ENCODE measurements around the gene ALPG. TPM values are rescaled to one million over a fixed set of nuclear protein-coding genes. Genes with fewer than 3 reads are reported as not detected.
"Not testable (repeated sequence)": the region's sequence is repeated elsewhere in the genome, so short reads cannot be mapped to it uniquely, and the experiment has no call there.

ALPG gene
- not detected for total RNA-seq

- Histone ChIP-seq H3K27ac (no peak within 1 kb of the TSS), H3K4me3 (no peak within 1 kb of the TSS), H3K4me1 (ENCODE audit: control insufficient read depth in 1 of 2, low read depth in 2 of 2) (no peaks in the 10 kb centered on the region), H3K27me3 (replicated peaks; ENCODE audit: insufficient read depth) (no peaks in the 10 kb centered on the region), H3K9me3 (no peaks in the 10 kb centered on the region), H3K36me3 (no peaks in the 10 kb centered on the region)
- DNase-seq (ENCODE audit: low spot score) (no peak), ATAC-seq (ENCODE audit: insufficient number of reproducible peaks, low FRiP score, low read depth) (no peak)
- TF ChIP-seq CTCF (IDR thresholded peaks at IDR 0.05): no peak
These were observed at the start of gene ALPG for GRCh38 chr2:232406556-232407310. Gene ALPG (plus strand): TSS chr2:232406844. CDS start chr2:232406895, 51 bp downstream.

DNA sequence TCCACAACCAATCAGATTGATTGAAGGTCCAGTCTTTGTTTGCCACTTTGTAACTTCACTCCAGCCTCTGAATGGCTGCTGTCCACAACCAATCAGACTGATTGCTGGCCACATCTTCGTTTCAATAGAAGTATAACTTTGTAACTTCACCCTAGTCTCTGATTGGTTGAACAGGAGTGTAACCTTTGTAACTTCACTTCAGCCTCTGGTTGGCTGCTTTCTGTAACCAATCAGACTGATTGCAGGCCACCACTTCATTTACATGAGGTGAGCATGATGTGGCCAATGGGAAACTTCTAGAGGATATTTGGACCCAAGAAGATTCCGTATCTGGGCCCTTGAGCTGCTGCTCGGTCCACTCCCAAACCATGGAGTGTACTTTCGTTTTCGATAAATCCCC is 45.0 kb upstream of the ALPG start:
- no peaks in the 10 kb centered on the region for H3K27me3 ChIP-seq (replicated peaks; ENCODE audit: insufficient read depth)
- DNase-seq (ENCODE audit: low spot score) (no peak), ATAC-seq (ENCODE audit: insufficient number of reproducible peaks, low FRiP score, low read depth) (no peak)
- H3K4me1 ChIP-seq (ENCODE audit: control insufficient read depth in 1 of 2, low read depth in 2 of 2): no peaks in the 10 kb centered on the region
- no peaks in the 10 kb centered on the region for H3K9me3 ChIP-seq
- no peak for TF ChIP-seq CTCF (IDR thresholded peaks at IDR 0.05)
- H3K27ac ChIP-seq: no peak overlapping the region
- H3K4me3 ChIP-seq: no peak overlapping the region
- no peaks in the 10 kb centered on the region for H3K36me3 ChIP-seq

DNA sequence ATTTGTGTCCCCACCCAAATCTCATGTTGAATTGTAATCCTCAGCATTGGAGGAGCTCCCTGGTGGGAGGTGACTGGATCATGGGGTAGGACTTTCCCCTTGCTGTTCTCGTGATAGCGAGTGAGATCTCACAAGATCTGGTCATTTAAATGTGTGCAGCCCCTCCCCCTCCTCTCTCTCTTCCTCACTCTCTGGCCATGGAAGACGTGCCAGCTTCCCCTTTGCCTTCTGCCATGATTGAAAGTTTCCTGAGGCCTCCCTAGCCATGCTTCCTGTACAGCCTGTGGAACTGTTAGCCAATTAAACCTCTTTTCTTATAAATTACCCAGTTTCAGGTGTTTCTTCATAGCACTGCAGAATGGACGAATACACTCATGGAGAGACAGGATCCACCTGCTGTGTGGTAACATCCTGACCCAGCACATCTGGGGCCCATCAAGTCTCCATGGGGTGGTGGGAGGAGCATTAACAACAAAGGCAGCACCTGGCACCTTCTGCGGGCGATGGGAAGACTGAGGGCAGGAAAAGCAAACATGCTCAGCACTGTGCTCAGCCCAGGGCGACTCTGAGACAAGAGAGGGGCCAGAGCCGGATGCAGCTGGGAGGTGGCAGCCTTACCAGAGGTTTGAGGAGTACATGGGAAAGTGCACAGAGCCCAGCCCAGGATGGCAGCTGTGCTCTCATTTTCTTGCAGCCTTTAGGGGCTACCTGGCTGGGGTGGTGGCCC is 44.3 kb upstream of the ALPG start:
- Histone ChIP-seq H3K27ac (no peak overlapping the region), H3K4me1 (ENCODE audit: control insufficient read depth in 1 of 2, low read depth in 2 of 2) (no peaks in the 10 kb centered on the region), H3K27me3 (replicated peaks; ENCODE audit: insufficient read depth) (no peaks in the 10 kb centered on the region), H3K36me3 (no peaks in the 10 kb centered on the region), H3K9me3 (no peaks in the 10 kb centered on the region), H3K4me3 (no peak overlapping the region)
- TF ChIP-seq CTCF (IDR thresholded peaks at IDR 0.05): no peak
- DNase-seq (ENCODE audit: low spot score): no peak
- no peak for ATAC-seq (ENCODE audit: insufficient number of reproducible peaks, low FRiP score, low read depth)

DNA sequence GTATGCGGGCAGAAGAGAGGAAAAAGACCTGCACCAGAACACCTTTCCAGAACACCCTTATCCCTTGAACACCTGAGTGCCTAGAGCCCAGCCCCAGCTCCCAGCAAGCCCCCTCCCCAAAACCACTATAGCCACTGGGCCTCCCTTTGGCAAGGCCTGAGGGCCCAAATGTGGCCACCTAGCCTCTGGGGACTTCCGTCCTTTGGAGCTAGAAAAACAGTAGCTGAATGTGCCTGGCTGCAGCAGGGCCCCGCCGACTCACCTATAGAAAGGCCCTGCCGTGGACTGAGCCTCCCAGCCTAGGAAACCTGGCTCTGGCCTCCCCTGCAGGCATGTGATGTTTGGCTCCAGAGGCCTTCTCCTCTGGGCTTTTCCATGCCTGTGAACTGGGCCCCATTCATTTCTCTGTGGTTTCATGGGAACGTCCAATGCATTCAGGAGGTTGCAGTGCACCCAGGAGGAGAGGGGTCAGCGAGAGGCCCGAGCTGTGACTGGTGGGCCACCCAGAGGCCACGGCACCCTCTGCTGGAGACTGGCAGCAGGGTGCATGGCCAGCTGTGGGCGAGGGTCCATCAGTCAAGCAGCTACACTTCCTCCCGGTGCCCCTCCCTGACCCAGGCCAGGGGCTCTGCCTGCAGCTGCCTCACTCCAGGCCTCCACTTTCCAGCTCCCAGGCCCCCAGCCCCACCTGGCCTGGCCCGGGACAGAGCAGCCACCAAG is 43.4 kb upstream of the ALPG start:
- H3K4me1 ChIP-seq (ENCODE audit: control insufficient read depth in 1 of 2, low read depth in 2 of 2); H3K27me3 ChIP-seq (replicated peaks; ENCODE audit: insufficient read depth); ATAC-seq (ENCODE audit: insufficient number of reproducible peaks, low FRiP score, low read depth); H3K36me3 ChIP-seq; H3K9me3 ChIP-seq; H3K27ac ChIP-seq; DNase-seq (ENCODE audit: low spot score): not testable (repeated sequence)
- H3K4me3 ChIP-seq: peak overlapping the region; percentile 54

GRCh38 chr2:232363784-232364615 is 42.6 kb upstream of the ALPG start:
- no peaks in the 10 kb centered on the region for H3K4me1 ChIP-seq (ENCODE audit: control insufficient read depth in 1 of 2, low read depth in 2 of 2)
- no peaks in the 10 kb centered on the region for H3K27me3 ChIP-seq (replicated peaks; ENCODE audit: insufficient read depth)
- no peak overlapping the region for H3K27ac ChIP-seq
- DNase-seq (ENCODE audit: low spot score) (no peak), ATAC-seq (ENCODE audit: insufficient number of reproducible peaks, low FRiP score, low read depth) (no peak)
- H3K36me3 ChIP-seq: no peaks in the 10 kb centered on the region
- no peaks in the 10 kb centered on the region for H3K9me3 ChIP-seq
- peak overlapping the region; percentile 54 for H3K4me3 ChIP-seq
- no peak for TF ChIP-seq CTCF (IDR thresholded peaks at IDR 0.05)

- not testable (repeated sequence) for H3K27me3 ChIP-seq (replicated peaks; ENCODE audit: insufficient read depth); H3K9me3 ChIP-seq; H3K27ac ChIP-seq; H3K4me1 ChIP-seq (ENCODE audit: control insufficient read depth in 1 of 2, low read depth in 2 of 2); ATAC-seq (ENCODE audit: insufficient number of reproducible peaks, low FRiP score, low read depth); H3K4me3 ChIP-seq; H3K36me3 ChIP-seq; DNase-seq (ENCODE audit: low spot score)
These were observed 41.6 kb upstream of the ALPG start for GRCh38 chr2:232364806-232365594.
